NCI-H128 (cell line): ENCODE measurements around the gene DIAPH1.

Experiments used
- DNase-seq: peaks from one replicate; lab custom pipeline; 2025; ENCODE audit not compliant: unreplicated experiment; lab: John Stamatoyannopoulos, UW

DIAPH1 gene

DNA sequence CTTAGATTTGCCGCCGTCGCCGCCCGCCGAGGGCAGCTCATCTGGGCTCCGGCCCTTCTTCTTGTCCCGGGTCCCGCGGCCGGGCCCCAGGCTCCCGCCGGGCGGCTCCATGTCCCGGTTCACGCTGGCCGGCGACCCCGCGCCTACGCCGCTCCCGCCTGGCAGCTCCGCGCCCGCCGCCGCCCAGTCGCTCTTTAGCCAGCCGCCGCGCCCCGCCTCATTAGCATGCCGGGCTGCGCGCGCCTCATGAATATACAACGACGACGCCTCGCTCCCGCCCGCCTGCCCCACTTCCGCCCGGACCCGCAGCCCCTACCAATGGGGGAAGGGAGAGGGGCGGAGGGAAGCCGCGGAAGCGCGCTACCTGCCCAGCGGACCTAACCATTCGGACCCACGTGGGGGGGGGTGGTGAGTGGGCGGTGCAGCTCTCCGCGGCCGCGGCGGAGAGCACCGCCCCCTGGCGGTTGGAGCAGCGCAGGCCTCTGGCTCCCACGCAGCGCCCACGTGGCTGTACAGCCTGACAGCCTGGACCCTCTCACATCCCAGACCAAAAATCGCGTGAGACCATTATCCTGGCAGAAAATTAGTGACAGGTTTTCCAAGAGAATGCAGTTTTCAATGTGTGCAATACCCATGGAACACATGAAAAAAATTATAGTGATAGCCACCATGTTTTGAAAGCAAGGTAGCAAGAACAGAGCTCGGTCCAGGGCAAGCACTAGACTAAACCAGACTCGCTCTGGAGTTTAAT, at the start of gene DIAPH1:
Gene DIAPH1, minus strand, starts transcription at position 197 of the 751 bp plus-strand sequence. Its CDS starts 86 bp downstream, at position 111.
- DNase-seq: peak; percentile 82

DNA sequence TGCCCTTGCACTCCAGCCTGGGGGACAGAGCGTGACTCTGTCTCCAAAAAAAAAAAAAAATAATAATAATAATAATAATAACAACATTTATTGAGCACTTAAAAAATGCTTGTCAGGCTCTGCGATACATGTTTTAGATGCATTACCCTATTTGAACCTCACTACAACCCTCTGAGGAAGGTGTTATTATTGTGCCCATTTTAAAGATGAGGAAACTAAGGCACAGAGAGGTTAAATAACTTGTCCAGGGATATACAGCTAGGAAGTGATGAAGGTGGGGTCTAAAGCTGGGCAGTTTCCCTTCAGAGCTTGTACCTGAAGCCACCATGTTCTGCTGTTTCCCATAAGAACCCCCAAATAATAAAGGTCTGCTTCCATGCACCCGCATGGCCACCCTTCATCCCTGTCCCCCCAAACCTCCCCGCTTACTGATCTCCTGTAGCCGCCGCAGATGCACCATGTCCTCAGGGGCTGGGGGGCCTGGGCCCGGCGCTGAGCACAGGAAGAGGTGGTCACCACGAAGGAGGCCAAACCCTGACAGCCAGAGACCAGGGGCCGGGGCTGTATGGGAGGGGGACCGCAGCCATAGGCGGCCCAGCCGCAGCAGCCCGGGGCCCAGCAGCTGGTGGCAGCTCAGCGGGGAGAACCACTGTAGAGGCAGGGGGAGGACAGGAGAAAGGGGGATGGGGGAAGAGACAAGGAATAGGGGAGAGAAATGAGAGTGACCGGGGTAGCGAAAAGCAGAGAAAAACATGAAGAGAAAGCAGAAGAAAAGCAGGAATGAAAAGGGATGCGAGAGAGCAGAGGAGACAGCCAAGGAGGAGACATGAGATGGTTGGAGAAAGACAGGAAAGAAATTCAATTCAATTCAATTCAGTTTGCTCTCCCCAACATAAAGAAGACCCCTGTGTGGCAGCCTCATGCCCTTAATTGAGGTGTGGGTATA, 47.5 kb upstream of the DIAPH1 start:
- DNase-seq: no peak

DNA sequence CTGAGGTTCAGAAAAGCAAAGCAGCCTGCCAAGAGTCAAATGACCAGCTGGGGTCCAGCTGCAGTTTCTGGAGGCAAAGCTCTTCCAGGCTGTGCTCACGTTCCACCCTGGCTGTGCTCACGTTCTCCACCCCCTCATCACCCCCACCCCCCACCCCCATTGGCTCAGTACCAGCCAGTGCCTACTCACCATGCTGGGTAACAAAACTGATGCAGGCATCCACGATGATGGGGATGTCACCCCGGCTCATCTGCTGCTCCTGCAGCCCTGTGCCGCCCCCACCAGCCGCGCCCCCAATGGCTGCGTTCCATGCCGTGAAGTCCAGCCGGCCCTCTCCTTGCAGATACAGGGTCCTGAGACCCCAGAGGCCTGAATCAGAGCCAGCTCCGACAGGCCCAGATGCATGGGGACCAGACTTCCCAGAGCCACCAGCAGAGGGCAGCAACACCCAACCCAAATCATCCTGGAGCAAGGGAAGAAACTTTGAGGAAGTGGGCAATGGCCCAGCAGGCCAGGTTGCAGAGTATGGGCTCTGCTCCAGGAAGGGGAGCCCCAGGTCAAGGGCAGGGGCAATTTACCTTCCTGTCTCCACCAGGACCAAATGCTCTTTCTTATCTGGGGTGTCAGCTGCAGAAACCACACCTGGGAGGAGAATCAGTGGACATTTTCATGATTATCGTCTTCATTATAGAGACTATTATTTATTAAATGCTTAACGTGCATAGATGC, 46.1 kb upstream of the DIAPH1 start:
- DNase-seq: peak; percentile 22

DNA sequence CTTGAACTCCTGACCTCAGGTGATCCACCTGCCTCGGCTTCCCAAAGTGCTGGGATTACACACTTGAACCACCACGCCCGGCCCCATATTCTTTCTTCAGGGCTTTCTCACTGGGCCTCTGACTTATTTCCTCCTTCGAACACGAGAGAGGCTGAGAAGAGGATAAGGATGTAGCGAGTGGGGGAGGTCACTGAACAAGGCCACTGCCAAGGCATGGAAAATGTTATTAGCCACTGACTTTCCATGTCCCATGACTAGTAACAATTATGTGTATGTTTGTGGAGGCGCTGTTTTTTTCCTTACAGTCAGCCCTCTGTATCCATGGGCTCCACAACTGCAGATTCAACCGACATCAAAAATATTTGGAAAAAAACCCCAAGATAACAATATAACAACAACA, 44.7 kb upstream of the DIAPH1 start:
- no peak for DNase-seq

DNA sequence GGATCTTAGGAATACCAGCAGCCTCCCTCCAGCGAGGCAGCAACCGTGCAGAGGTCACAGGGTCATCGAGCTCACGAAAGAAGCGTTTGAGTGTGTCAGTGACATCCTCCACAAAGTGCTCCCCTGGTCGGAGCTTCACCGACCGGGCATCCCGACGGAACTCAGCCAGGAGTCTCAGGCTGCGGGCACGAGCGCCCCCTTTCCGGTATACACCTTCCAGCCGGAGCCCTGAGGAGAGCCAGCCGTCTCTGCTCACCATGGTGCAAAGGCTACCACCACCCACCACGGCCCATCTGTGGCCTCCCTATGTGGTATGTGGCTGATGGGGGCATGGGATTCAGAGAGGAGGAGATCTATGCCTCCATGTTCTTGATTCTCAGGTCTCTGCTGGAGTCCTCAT, 43.2 kb upstream of the DIAPH1 start:
- DNase-seq: no peak

DNA sequence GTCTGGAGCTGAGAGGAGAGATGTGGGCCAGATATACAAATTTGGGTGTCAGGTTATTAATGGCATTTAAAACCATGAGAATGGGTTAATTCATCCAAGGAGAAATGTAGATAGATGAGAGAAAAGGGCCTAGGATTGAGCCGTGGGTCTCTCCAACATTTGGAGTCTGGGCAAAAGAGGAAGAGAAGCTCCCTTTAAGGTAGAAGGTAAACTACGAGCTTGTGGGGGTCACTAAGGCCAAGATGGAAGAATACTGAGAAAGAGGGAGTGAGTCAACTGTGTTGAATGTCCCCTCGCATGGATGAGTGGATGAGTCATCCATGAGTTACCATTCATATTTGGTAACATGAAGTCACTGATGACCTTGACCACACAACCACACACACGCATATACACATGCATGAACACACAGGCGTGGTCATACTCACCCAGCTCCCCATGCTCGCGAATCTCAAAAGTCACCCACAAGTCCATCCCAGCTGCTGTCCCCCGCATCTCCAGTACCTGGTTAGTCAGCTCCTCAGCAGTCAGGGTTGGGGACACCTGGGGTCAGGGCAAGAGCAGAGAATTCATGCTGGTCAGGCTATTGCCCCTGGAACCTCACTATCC, 39.2 kb upstream of the DIAPH1 start:
- DNase-seq: no peak

DNA sequence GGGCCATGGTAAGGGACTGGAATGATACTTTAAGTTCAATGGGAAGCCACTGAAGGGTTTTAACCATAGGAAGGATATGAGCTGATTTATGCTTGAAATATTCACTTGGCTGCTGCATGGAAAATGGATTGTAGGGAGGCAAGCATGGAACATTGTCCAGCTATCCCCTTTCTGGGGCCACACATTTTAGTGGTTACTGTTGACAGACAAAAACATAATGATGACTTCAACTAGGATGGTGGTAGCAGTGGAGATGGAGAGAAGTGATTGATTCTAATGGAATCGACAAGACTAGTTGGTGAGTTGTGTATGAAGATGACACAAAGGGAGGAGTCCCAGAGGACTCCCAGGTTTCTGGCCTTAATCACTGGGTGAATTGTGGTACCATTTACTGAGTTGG, 38.6 kb upstream of the DIAPH1 start:
- no peak for DNase-seq

DNA sequence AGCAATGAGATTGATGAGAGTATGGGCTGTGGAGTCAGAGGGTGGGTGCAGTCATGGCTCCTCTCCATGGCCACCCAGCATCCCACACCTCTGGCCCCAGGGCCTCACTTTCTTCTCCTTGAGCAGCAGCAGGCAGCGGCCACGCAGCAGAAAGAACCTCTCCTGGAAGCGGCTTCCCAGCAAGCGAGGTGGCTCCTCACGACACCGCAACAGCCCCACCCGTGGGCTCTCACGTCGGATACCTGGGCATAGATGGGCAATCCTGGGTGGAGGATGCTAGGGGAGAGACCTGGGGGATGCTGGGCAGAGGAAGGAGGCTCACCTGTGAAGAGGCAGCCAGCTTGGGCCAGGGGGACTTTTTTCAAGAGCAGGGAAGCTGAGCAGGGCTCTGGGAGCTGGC, 37.6 kb upstream of the DIAPH1 start:
- no peak for DNase-seq

DNA sequence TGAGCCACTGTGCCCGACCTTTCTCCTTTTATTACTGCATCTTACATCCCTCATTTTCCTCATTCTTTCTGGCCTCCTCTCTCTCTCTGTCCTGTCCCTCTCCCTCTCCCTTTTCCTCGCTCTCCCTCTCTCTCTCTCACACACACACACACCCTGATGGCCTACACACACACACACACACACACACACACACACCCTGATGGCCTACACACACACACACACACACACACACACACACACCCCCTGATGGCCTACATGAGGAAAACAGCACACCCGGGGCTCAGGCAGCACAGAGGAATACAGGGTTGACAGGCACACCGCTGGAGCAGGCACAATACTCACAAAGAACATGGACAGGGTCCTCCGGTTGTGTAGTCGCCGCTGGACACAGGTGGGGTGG, 36.2 kb upstream of the DIAPH1 start:
- DNase-seq: no peak

DNA sequence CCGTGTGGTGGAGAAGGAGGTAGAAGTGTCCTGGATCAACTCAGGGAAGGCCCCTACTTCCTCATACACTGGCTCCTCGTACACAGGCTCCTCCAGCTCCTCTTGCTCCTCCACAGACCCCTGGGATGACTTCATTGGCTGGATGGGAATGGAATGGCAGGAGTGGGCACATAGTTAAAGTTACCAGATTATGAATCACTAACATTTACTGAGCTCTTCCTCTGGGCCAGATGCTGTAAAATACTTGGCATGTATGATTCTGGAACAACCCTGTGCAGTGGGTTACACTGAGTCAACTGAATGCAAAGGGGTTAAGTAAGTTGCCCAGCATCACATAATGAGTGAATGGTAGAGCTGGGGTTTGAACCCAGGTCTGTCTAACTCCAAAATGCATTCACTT, 35.5 kb upstream of the DIAPH1 start:
- no peak for DNase-seq

DNA sequence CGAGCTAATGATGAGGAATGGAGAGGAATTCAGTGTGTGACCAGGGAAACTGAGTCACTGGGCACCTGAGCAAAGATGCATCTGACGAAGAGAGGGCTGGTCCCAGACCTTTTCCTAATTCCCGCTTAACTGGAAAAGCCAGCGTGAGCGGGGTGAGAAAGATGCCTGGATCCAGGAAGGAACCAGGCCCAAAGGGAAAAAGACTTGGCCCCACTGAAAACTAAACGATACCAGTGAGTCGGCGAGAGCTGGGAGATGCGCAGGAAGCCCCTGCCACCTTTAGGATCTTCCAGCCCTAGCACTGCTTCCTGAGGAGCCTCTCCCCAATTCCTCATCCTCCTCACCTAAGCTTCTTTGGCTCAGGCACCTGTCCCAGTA, 32.9 kb upstream of the DIAPH1 start:
- DNase-seq: no peak

DNA sequence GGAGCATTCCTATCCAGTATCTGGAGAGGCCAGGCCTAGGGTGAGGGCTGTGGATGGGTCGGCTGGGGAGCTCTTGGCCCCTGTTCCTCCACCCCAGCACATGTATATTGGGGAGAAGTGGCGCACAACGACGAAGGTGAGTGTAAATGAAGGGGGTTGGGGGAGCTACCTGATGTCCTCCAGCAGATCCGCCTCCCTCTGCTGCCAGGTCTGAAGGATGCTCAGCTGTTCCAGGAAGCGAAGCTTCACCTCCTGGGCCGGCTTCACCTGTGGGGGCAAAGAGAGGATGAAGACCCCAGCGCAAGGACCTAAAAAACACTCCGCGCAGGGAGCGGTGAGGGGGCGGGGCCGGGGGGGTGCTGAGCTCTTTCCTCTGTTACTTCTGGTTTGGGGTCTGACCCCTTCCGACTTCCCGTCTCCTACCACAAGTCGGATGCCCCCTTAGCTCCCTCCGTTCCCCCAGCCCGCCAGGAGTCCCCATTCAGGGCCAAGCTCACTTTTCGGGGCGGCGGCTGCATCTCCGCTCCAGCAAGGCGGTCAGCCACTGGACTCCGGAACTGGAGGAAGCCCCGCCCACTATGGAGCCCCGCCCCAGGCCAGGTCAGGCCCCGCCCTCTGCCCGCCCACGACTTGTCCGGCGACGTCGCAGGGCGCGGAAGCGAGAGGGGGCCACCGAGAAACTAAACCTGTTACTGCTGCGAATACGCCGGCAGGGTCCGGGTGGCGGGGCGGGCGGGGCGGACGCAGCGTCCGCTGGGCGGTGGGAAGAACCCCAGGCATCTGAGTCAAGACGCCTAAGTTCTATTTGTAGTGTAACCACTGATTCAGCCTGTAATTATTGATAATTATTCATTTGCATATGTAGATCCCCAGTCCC, 32.3 kb upstream of the DIAPH1 start, which contains the start of gene FCHSD1:
Gene FCHSD1, minus strand, starts transcription at position 568 of the 877 bp plus-strand sequence. Its CDS starts 50 bp downstream, at position 518.
- no peak for DNase-seq

DNA sequence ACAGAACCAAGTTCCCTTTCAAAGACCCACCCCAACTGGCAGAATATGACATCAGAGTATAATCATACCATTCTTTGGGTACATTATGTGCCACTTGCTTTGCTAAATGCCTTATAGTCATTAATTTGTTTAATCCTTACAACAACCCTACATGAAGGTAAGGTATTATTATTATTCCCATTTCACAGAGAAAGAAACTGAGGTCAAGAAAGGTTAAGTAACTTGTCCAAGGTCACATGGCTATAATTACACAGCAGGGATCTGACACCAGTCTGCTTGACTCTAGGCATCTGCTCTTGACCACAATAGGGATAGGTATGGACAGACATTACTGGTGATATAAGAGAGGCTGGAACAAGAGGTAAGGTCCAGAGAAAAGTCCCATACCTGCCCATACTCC, 31.2 kb upstream of the DIAPH1 start:
- DNase-seq: no peak

DNA sequence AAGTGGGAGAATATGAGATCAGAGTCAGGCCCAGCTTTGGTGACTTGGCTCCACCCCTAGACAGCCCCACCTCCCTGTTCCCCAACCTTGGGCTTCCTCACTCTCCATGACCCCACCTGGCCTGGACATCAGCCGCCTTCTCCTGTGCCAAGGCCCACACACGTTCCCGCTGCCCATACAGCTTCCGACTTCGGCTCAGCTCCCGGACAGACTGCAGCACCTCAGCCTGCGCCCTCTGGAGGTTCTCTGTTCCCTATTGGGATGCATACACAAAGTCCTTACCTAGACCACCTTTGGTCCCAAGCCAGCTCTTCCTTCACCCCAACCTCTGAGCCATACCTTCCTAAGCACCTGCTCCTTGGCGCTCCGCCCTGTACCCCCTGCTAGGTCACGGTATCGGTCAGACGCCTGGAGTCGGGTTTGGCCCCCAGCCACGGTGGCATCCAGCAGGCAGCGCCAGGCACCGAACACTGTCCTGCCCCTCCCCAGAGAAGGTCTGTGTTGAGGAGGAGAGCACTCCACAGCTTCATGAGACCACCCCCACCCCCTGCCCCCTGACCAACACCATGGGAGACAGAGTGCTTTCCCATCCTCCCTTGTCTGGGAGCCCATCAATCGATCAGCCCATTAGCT, 30.4 kb upstream of the DIAPH1 start:
- no peak for DNase-seq

DNA sequence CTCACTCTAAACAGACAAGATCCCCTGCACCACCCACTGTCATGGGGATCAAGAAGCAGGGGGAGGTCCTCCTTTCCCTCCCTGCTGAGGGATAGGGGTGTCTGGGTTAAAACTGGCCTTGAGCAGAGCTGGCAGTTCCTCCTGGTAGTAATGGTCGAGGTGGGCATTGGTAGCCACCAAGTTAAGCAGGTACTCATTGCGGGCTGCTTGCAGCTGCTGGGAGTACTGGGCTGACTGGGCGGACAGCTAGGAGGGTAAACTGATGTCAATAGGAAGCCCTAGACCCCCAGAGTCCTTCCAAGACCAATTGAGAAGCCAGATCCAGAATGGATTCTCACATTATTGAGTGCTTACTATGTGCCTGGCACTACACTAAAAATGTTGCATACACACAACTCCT, 29.1 kb upstream of the DIAPH1 start:
- no peak for DNase-seq

DNA sequence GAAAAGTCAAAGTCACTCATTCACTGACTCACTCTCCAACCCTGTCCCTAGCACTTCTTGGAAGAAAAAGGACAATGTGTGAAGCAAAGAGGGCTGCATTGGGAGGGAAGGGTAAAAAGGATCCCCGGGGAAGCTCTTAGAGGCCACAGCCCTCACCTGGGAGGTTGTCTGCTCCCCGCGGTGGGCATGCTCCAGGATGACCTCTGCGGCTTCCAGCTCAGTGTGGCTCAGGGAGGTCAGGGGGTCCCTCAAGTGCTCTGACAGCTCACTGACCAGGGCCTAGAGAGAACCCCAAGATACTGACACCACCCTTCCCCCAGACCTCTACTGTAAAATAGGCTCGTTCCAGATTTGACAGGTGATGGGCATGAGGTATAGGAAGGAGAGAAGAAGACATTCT, 28.4 kb upstream of the DIAPH1 start:
- no peak for DNase-seq

DNA sequence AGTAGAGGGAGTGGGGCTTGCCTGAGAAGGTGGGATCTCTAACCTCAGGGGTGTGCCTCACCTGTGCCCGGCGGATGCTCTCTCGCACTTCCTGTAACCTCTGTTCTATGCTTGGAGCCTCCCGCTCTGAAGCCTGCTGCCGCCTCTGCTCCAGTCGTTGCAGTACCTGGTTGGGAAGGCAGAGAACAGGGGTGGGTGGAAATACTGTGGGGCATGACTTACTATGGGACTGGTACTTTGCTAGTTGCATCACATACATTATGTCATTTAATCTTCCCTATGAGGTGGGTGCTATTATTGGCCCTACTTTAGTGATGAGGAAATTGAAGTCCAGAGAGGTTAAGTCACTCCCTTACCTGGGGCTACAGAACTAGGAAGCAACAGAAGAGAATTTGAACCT, 27.2 kb upstream of the DIAPH1 start:
- DNase-seq: no peak

DNA sequence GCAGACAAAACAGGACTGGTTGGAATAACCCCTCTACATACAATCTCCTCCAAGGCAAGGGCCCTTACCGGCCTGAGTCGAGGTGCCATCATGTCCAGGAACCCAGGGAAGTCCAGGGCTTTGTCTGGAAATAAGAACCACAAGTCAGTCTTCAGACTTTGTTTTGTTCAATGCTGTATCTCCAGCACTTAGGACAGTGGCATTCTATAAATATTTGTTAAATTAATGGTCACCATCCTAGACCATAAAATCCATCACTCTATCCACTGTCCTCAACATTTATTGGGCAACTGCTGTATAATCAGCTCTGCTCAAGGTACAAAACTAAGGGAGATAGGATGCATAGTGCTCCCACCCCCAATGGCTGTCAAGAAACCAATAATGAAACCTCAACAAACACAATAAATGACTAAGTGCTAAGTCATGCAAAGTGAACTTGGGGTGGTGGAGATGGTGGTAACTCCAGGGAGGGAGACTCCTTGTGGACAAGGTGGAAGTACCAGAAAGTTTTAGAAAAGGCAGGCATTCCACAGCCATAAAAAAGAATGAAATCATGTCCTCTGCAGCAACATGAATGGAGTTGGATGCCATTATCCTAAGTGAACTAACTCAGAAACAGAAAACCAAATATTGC, 23.0 kb upstream of the DIAPH1 start:
- no peak for DNase-seq

DNA sequence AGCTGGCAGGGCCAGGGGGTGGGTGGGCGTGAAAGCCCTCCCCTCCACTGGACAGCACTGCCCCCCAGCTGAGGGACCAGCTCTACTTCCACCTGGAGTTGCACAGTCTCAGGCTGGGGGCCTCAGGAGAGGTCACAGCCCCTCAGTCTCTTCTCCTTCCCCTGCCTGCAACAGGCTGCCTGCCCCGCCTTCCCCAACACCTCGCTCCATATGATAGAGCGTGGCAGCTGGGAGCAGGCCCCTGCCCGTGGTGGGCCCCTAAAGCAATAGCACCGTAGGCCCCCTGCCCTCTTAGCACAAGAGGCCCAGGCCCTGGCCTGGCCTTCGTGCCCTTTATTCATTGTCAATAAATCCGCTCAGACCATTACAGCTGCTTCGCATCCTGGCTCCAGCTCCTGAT, 21.9 kb upstream of the DIAPH1 start:
- no peak for DNase-seq
